Endometrium (tissue), 2 donors: ENCODE results near the gene LRRC4C.
"Not testable (repeated sequence)": the region's sequence is repeated elsewhere in the genome, so short reads cannot be mapped to it uniquely, and the experiment has no call there.

Source experiments
- FAIRE-seq: peaks from 2 replicates; lab custom pipeline; 2012; peaks lifted over from hg19 to GRCh38; lab: Jason Lieb, UNC
- donor health status: control.
- donor health status: control.

Gene LRRC4C

DNA sequence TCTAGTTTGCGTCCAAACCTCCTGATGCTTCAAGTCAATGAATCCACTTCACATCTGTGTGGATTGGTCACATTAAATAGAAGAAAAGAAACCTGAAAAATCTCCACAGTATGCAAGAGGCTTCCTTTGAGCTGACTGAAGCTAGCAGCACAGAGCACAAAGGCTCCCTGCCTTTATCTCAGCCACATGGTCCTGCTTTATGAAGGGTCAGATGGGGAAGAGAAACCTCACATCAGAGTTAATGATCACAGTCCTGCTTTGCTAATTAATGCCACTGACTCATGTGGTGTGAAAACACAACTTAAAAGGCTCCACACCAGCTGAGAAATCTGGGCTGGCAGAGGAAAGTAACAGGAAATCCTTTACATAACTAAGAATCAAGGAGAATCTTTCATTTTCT lies 1291.0 kb downstream of the LRRC4C start:
- FAIRE-seq: no peak

DNA sequence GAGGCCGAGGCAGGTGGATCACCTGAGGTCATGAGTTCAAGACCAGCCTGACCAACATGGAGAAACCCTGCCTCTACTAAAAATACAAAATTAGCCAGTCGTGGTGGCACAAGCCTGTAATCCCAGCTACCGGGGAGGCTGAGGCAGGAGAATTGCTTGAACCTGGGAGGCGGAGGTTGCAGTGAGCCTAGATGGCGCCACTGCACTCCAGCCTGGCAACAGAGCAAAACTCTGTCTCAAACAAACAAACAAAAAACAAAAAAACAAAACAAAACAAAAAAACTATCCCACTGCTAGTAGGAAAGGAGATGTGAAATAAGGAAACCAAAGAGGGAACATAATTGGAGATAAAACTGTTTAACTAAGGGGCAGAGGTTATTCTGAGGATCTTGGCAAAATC lies 1291.6 kb downstream of the LRRC4C start:
- FAIRE-seq: not testable (repeated sequence)

GRCh38 chr11:40166892-40167291 lies 1292.6 kb downstream of the LRRC4C start:
- FAIRE-seq: no peak

DNA sequence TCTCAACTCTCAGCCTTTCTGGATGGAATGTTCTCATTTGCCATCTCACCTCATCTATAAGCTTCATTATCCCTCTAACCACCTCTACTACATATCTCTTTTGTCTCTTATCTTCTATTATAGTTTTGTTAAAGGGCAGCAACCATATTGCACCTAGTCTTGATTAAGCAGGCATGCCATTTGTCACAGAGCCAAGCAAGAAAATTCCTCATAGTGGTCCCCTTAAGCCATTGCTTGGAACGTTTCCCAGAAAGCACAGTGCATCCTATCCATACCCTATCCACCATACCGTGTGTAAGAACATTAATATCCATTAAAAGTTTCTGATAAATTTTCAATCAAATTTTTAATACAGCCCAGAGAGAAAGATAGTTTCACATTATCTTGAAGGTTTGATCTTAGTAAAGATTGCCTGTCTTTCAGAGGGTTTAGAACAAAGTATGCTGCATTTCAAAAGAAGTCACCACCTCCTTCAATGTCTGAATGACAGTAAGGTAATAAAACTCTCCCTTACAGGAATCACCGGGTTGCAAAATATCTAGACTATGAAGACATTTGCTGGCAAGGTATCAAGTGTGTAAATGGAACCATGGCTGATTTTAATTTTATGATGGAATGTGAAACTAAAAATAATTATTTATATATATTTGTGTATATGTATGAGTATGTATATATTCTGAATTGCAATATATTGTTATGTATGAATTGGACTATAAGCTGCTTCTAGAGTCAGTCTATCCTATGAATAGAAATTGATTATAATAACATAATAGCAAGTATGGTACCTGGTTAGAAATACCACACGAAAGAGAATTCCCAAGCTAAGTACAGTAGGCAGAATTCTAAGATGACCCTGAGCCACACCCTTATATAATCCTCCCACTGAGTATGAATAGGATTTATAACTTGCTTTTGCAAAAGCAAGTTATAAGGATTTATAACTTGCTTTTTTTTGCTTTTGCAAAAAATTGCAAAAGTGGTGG lies 1296.3 kb downstream of the LRRC4C start:
- FAIRE-seq: no peak

GRCh38 chr11:40161854-40162410 lies 1297.5 kb downstream of the LRRC4C start:
- FAIRE-seq: no peak

DNA sequence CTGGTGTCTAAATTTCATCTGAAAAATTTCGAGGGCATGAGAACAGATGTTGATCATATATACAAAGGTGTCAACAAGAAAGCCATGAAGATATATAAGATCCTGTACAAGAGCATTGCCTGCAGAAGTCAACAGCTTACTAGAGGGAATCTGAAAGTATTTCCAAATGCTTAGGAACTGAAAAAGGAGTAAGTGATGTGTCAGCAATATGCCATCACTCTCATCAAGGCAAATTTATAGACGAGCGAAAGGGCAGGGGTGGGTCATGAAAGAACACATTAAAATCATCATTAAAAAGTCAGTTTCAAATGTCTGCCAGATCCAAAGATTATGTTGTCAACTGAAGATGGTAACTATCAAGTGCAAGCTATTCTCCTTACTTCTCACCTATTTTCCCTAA lies 1299.0 kb downstream of the LRRC4C start:
- no peak for FAIRE-seq

GRCh38 chr11:40149721-40150120 lies 1309.7 kb downstream of the LRRC4C start:
- FAIRE-seq: no peak

GRCh38 chr11:40140560-40140959 lies 1318.9 kb downstream of the LRRC4C start:
- no peak for FAIRE-seq

DNA sequence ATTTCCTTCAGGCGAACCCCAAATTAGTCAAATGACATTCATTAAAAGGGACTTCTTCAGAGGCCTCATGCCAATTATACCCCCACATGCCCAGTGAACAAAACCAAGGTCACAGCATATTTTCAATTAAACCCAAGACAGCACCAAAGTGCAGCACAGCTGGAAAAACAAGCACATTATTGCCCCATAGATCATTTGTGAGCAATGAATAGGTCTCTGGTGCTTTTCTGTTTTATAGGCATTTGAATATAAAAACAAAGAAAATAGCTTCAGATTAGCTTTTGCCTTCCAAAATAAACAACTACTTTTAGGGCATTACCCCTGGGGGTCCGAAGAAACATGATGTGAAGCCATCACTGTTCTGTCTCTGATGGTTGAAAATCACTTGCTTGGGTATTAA lies 1319.9 kb downstream of the LRRC4C start:
- no peak for FAIRE-seq

- FAIRE-seq: no peak
Measured at GRCh38 chr11:40139066-40139465, 1320.4 kb downstream of the LRRC4C start.

DNA sequence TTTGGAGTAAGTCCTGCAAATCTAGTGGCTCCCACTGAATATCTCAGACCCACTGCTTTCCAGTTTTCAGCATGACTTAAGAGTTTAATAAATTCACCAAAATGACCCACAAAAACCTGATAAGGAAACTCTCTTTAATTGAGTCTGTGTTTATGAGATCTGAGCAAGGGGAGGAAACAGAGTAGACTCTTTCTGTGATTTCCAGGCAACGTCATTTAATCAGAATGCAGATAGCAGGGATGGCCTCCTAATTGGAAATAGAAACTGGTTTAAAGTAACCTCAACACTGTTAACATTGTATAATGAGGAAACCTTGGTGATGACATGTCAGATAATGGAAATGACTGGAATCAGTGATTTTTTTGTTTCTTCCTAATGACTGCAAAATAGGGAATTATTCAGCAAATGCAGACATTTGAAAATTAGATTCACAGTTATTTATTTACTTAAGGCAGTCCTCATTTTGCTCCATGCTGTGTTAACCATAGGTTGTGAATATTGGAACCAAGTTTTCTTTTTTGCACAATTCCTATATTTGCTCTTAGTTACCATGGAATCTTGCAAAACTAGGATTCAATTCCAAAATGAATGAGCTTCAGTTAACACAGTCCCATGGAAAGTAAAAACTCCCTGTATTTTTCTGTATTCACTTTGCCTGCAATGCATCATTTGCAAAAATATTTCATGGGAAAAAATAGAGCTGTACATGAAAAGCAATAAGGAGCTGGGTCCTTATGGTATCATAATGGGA lies 1324.5 kb downstream of the LRRC4C start:
- FAIRE-seq: no peak

DNA sequence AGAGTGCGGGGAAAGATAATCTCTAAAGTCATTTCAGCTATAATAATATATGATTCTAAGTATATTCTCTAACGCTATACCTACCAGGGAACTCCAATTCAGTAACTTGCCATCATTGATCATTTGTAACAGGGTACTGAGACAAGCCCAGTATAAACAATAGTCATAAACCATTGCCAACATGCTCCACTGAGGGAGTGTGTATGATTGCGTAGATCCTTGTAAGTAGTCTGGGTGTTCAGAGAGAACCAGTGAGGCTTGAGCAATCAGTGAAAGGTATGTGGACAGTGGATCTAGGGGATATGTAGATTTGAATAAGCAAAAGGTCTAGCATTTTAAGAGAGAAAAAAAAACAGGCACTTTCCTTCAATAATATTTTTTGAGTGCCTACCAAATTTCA lies 1326.0 kb downstream of the LRRC4C start:
- no peak for FAIRE-seq

- FAIRE-seq: no peak
Measured at GRCh38 chr11:40132912-40133311, 1326.5 kb downstream of the LRRC4C start.

DNA sequence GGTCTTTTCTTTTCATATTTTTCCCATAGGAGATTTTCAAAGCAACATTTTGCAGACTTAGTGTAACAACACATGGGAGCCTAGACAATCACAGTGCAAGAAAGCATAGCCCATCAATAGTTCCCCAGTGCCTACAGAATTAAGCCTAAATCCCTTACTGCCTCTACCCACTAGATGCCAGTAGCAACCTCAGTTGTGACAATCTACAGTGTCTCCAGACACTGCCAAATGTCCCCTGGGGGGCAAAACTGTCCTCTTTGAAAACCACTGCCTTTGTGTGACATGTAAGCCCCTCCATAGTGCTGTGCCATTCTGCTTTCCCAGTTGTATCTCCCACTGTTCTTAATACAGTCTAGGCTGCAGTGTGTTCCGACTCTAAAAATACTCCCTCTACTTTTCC lies 1329.0 kb downstream of the LRRC4C start:
- FAIRE-seq: no peak

- FAIRE-seq: no peak
Measured at GRCh38 chr11:40129266-40129665, 1330.2 kb downstream of the LRRC4C start.

DNA sequence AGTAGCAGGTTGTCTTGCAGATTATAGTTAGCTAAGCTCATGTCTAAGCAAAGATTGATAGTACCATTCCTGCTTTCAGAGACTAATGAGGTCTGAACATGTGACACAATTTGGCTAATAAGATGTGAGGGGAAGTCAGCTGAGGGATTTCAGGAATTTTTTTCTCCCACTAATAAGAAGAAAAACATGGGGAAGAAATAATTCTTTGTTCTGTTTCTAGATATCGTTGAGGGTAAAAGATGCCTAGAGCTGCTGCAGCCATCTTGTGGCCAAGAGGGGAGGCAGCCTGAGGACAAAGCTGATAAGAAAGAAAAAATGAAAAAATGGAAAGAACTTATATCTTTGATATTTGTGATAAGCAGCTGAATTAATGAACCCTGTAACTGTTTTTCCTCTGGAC lies 1334.4 kb downstream of the LRRC4C start:
- no peak for FAIRE-seq

DNA sequence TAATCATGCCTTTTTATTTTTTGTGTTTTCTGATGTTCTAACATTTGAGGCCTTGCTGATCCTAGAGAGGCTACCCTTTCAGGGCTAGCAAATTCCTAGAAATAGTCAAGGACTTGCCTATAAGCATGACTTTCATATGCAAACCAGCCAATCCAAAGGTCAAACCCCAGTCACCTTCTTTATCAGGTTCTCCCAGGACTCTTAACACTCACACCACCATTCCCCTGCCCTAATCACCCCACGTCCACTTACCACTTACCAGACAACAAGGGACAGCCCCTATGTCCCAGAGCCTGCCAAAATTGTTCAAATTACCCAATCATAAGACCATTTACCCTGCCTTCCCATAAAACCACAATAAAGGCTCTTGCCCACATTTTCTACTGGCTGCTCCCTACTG lies 1339.8 kb downstream of the LRRC4C start:
- FAIRE-seq: no peak

DNA sequence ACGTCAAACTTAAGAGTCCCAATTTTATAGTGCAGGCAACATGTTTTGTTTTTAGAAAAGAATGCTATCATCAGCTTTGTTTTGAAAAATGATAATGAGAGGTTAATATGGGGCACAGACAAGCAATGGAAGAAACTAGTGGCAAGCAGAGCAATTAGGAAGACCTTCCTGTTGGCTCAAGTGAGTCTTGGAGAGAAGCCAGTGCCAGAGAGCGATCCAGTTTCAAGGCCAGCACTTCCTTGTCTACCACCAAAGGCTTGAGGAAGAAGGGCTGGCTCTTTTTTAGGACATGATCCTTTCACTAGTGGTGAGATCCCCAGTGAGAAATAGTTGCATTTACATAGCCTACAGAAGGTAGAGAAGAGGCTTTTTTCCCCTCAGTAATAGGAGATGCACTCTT lies 1340.7 kb downstream of the LRRC4C start:
- FAIRE-seq: no peak

- peak; percentile 98 for FAIRE-seq
Measured at GRCh38 chr11:40118026-40118425, 1341.4 kb downstream of the LRRC4C start.

DNA sequence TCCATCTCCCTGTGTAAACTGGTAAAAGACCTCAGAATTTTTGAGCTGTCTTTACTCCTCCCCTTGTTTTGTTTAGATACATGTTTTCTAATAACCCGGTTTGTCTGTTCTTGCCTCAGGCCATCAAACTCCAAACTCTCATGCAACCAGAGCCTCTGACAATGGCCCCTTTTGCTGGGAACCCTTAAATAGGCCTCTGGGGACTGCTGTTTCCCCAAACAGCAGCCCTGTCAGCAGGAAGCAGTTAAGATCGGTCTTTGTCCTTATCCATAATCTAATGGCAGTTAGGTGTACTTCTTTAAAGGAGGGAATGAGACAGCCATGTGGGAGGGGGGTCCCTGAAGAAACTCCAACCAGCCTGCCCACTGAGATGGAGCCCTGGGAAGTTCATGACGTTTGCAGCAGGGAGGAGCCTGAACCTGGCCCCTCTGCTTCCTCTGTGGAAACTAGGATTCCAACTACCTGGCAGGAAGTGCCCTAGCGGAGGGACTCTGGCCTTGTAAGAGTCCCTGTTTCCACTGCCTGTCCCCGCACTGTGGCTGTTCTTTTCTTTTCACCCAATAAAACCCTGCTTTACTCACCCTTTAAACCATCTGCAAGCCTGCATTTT lies 1354.4 kb downstream of the LRRC4C start:
- no peak for FAIRE-seq

- no peak for FAIRE-seq
Measured at GRCh38 chr11:40100781-40101180, 1358.7 kb downstream of the LRRC4C start.

DNA sequence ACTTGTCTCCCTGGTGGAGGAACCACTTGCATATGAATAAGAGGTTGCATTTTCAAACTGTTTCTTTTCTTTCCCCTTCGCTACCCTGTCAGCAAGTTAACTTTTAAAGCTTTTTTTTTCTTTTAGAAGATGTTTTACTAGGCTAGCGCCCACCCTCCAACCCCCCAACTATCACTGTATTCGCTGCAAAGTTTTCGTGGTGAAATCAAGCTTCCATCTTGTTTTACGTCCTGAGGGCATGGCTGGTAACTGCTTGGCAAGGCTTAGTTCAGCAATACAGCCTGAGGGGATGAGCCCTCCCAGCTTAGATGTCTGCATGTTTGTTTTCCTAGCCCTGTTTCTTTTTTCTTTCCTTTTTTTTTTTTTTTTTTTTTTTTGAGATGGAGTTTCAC lies 1359.3 kb downstream of the LRRC4C start:
- no peak for FAIRE-seq
